Measurements from ENCODE around the gene NTN1.

The NTN1 gene

GRCh38 chr17:9279893-9280292 lies 258.6 kb downstream of the NTN1 start:
- Histone ChIP-seq H2AFZ (ENCODE audit: low read depth, low read length) (no peak overlapping the region), H3K27ac (ENCODE audit: low read length) (no peak overlapping the region), H3K4me3 (ENCODE audit: low read length) (no peak overlapping the region), H3K9ac (ENCODE audit: low read length) (no peak overlapping the region), H4K20me1 (ENCODE audit: insufficient read depth, low read length) (no peaks in the 10 kb centered on the region), H3K4me2 (ENCODE audit: low read length) (no peak overlapping the region), H3K36me3 (replicated peaks; ENCODE audit: low read depth, low read length) (no peaks in the 10 kb centered on the region), H3K27me3 (ENCODE audit: low read depth, low read length) (no peaks in the 10 kb centered on the region), H3K9me3 (ENCODE audit: insufficient read depth, low read length) (no peaks in the 10 kb centered on the region), H3K79me2 (ENCODE audit: low read length) (no peaks in the 10 kb centered on the region), H3K4me1 (ENCODE audit: low read length) (peaks cover 4% of the 10 kb centered on the region)
- TF ChIP-seq CTCF (IDR thresholded peaks at IDR 0.05; ENCODE audit: low read depth, low read length) (no peak), EZH2phosphoT487 (IDR thresholded peaks at IDR 0.05; ENCODE audit: low read depth) (no peak)

GRCh38 chr17:9283909-9284308 lies 262.6 kb downstream of the NTN1 start:
- peaks cover 26% of the 10 kb centered on the region for H3K4me1 ChIP-seq (ENCODE audit: low read length)
- no peaks in the 10 kb centered on the region for H3K79me2 ChIP-seq (ENCODE audit: low read length)
- no peaks in the 10 kb centered on the region for H4K20me1 ChIP-seq (ENCODE audit: insufficient read depth, low read length)
- peaks cover 2% of the 10 kb centered on the region for H3K36me3 ChIP-seq (replicated peaks; ENCODE audit: low read depth, low read length)
- H3K4me2 ChIP-seq (ENCODE audit: low read length), result no peak overlapping the region
- no peak overlapping the region for H3K27ac ChIP-seq (ENCODE audit: low read length)
- no peaks in the 10 kb centered on the region for H3K9me3 ChIP-seq (ENCODE audit: insufficient read depth, low read length)
- H2AFZ ChIP-seq (ENCODE audit: low read depth, low read length), result no peak overlapping the region
- no peak for TF ChIP-seq CTCF (IDR thresholded peaks at IDR 0.05; ENCODE audit: low read depth, low read length)
- TF ChIP-seq EZH2phosphoT487 (IDR thresholded peaks at IDR 0.05; ENCODE audit: low read depth), result no peak
- H3K9ac ChIP-seq (ENCODE audit: low read length), result no peak overlapping the region
- no peak overlapping the region for H3K4me3 ChIP-seq (ENCODE audit: low read length)
- H3K27me3 ChIP-seq (ENCODE audit: low read depth, low read length), result no peaks in the 10 kb centered on the region

- no peak for TF ChIP-seq CTCF (IDR thresholded peaks at IDR 0.05; ENCODE audit: low read depth, low read length)
- TF ChIP-seq EZH2phosphoT487 (IDR thresholded peaks at IDR 0.05; ENCODE audit: low read depth), result no peak
- Histone ChIP-seq H3K9me3 (ENCODE audit: insufficient read depth, low read length) (no peaks in the 10 kb centered on the region), H3K27ac (ENCODE audit: low read length) (no peak overlapping the region), H3K4me3 (ENCODE audit: low read length) (no peak overlapping the region), H3K79me2 (ENCODE audit: low read length) (no peaks in the 10 kb centered on the region), H3K4me1 (ENCODE audit: low read length) (peaks cover 36% of the 10 kb centered on the region), H3K9ac (ENCODE audit: low read length) (no peak overlapping the region), H4K20me1 (ENCODE audit: insufficient read depth, low read length) (no peaks in the 10 kb centered on the region), H2AFZ (ENCODE audit: low read depth, low read length) (no peak overlapping the region), H3K27me3 (ENCODE audit: low read depth, low read length) (no peaks in the 10 kb centered on the region), H3K36me3 (replicated peaks; ENCODE audit: low read depth, low read length) (peaks cover 5% of the 10 kb centered on the region), H3K4me2 (ENCODE audit: low read length) (peak overlapping the region; percentile 92; the same call in 1 of the 2 replicates)
These were observed 263.6 kb downstream of the NTN1 start for GRCh38 chr17:9284884-9285283.

- Histone ChIP-seq H3K79me2 (ENCODE audit: low read length) (no peaks in the 10 kb centered on the region), H4K20me1 (ENCODE audit: insufficient read depth, low read length) (no peaks in the 10 kb centered on the region), H3K36me3 (replicated peaks; ENCODE audit: low read depth, low read length) (peaks cover 5% of the 10 kb centered on the region), H3K27me3 (ENCODE audit: low read depth, low read length) (no peaks in the 10 kb centered on the region), H2AFZ (ENCODE audit: low read depth, low read length) (peak overlapping the region; percentile 42; the same call in 1 of the 2 replicates), H3K9ac (ENCODE audit: low read length) (peak overlapping the region; percentile 55), H3K9me3 (ENCODE audit: insufficient read depth, low read length) (no peaks in the 10 kb centered on the region), H3K27ac (ENCODE audit: low read length) (peak overlapping the region; percentile 31; the same call in 1 of the 2 replicates), H3K4me1 (ENCODE audit: low read length) (peaks cover 45% of the 10 kb centered on the region), H3K4me3 (ENCODE audit: low read length) (peak overlapping the region; percentile 65), H3K4me2 (ENCODE audit: low read length) (peak overlapping the region; percentile 92)
- TF ChIP-seq CTCF (IDR thresholded peaks at IDR 0.05; ENCODE audit: low read depth, low read length) (no peak), EZH2phosphoT487 (IDR thresholded peaks at IDR 0.05; ENCODE audit: low read depth) (no peak)
These were observed 264.5 kb downstream of the NTN1 start for GRCh38 chr17:9285602-9286427.

All from OCI-LY3 (cell line).